ENCODE measurements around the gene NCAPG2.
"Not testable (repeated sequence)": the region's sequence is repeated elsewhere in the genome, so short reads cannot be mapped to it uniquely, and the experiment has no call there.

Gene NCAPG2

DNA sequence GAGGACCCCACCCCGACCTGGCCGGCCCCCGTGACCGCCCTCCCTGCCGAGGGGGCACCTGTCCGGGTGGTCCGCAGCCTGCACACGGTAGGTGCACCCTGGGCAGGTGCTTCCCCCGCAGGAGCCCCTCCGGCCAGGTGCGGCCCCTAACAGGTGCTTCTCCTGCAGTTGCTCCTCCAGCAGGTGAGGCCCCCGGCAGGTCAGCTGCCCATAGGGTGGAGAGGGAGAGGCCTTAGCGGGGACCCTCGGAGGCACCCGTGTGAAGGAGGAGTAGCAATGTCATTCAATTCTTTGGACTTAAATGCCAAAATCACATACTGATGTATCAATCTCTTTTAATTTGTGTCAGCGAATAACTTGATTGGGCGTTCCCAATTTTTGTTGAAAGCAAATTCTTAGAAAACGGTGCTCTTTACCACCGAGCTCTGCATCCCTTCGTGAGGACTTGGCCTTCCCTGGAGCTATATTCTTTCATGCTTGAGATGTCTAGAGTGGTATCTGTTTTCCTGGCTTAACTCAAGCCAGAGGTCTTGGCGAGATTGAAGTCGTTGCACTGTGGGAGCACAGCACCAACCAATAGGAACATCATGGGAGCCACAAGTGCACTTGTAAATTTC is 738 bp upstream of the NCAPG2 start:
- DNase-seq (ENCODE audit: low spot score): no peak

DNA sequence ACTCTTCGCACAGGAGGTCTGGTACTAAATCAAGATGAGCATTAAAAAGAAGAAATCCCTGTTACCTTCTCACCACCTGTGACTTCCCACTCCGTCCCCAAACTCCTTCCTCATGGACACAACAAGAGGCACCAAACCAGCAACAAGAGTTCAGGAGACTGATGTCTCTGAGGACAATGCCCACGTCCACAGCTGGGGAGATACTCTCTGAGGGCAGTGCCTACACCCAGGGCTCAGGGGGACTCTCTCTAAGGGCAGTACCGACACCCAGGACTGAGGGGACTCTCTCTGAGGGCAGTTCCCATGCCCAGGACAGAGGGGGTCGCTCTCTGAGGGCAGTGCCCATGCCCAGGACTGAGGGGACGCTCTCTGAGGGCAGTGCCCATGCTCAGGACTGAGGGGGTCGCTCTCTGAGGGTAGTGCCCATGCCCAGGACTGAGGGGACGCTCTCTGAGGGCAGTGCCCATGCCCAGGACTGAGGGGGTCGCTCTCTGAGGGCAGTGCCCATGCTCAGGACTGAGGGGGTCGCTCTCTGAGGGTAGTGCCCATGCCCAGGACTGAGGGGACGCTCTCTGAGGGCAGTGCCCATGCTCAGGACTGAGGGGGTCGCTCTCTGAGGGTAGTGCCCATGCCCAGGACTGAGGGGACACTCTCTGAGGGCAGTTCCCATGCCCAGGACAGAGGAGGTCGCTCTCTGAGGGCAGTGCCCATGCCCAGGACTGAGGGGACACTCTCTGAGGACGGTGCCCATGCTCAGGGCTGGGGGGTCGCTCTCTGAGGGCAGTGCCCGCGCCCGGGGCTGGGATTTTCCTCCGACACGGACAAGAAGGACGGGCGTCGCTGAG is 703 bp downstream of the NCAPG2 start:
- not testable (repeated sequence) for DNase-seq (ENCODE audit: low spot score)

DNA sequence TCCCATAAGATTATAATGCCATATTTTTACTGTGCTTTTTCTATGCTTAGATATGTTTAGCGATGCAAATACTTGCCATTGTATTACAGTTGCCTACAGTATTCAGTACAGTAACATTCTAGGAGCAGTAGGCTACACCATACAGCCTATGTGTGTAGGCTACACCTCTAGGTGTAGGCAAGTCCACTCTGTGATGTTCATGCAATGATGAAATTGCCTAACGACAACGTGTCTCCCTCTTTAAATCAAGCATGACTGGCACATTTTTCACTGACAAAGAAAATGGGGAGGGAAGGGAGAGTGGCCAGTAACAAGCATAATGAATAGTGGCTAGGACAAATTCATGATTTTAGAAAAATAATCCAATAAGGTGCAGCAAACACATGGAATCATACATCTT is 1.7 kb downstream of the NCAPG2 start:
- DNase-seq (ENCODE audit: low spot score): no peak

DNA sequence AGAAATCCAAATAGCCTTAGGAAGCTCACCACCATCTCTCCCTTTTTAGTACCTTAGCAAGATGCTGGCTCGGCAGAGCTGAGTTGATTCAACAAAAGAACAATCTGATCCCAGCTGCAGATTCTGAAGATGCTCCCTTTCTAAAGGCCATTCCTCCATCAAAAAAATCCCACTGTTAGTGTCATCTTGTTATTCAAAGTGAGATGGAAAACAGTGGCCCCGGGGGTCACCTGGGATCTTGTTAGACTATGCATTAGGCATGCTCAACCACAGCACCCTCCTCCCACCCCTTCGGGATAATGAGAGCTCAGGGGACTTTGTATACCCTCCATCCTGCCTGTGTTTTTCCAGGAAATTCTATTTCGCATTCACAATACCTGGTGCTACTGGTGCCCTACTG is 2.4 kb downstream of the NCAPG2 start:
- DNase-seq (ENCODE audit: low spot score): no peak

DNA sequence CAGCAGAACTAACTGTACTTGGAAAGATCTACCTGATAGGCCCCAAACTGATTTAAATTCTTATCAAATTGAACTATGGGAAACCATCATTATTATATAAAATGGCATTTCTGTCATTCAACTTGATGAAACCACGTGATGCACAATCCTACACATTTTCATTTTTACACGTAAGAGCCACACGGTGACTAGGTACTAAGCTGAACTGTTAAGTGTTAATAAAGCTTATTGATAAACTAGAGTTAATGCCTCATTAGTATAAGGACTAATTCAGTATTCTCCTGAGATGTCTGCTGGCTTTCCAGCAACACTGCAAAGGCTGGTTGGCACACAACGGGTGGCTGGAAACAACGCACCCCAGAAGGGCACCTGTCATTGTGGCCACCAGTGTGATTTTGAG is 4.6 kb downstream of the NCAPG2 start:
- no peak for DNase-seq (ENCODE audit: low spot score)

DNA sequence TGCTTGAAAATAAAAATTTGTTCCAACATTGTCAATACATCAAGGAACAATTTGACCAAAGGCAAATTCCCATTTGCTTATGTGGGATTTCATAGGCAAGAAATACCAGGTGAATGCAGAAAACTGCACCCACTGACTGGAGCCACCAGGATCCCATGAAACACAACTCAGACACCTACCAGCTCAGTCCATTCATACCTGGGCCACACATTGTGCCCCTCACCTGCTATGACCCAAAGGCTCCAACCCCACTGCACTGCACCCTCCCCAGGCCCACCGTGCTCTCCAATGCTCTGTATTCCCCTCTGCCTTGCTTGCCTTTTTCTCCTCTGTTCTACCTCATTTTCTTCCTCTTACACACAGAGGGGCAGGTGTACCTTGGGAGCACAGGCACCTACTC is 5.3 kb downstream of the NCAPG2 start:
- no peak for DNase-seq (ENCODE audit: low spot score)

DNA sequence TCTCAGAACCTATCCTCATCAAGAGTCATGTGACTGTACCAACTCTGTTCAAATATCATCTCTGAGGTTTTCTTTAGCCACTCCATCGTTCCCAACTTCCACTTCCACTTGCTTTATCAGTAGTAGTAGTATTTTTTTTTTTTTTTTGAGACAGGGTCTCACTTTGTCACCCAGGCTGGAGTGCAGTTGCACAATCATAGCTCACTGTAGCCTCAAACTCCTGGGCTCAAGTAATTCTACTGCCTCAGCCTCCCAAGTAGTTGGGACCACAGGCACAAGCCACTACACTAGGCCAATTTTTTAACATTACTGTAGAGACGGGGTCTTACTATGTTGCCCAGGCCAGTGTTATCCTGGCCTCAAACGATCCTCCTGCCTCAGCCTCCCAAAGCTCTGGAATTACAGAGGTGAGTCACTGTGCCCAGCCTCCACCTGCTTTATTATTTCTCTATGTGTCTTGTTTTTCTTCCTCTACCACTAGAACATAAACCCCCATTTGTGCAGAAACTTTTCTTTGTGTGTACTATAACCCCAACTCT is 5.9 kb downstream of the NCAPG2 start:
- DNase-seq (ENCODE audit: low spot score): no peak

DNA sequence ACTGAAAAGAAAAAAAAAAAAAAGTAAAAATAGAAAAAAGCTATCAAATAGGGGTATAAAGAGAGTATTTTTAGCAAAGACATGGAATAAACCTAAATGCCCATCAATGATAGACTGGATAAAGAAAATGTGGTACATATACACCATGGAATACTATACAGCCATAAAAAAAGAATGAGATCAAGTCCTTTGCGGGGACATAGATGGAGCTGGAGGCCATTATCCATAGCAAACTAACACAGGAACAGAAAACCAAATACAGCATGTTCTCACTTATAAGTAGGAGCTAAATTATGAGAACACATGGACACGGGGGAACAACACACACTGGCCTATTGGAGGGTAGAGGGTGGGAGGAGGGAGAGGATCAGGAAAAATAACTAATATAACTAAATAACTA is 7.0 kb downstream of the NCAPG2 start:
- not testable (repeated sequence) for DNase-seq (ENCODE audit: low spot score)

DNA sequence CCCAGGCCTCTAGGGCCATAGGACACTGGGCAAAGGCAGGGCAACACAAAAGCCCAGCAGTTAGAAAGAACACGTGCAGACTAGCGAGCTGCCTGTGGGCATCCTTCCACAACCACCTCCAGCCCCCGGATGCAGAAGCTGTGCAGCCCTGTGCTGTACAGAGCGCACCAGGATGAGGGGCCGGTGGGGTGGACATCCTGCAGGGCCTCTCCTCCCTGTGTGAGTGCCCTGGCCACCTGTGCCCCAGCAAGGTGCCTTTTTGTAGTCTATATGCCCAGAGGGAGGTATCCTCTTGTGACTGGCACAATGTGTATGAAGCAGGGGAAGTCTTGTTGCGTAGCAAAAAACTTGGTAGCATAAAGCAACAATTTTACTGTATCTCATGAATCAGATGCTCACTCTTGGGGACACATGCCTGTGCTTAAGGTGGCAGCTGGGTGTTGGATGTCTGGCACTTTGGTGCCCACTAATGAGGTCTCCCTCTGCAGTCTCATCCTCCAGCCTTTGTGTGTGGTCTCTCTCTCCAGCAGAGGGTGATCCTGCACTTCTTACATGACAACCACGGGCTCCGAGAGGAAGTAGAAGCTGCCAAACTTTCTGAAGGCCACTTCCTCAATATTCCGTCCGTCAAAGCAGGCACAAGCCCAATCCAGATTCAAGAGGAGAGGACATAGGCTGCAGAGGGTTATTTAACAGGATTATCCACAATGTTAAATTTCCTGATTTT is 8.7 kb downstream of the NCAPG2 start:
- peak; percentile 69 for DNase-seq (ENCODE audit: low spot score)

DNA sequence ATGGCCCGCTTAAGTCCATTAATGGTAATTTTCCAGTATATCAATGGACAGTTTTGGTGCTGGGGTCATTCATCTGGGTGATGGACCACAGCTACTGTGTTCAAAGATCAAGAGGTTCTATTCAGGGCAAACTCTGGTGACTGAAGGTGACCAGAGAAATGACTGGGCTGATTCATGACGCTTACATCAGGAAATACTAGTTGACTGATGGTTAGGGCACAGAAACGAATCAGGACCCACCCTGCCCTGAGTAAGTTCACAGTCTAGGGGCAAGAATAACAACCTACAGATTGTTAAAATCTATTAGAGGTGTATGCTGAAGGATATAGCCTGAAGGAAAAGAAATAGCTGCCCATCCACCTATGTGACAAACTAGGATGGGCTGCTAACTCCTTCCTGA is 9.5 kb downstream of the NCAPG2 start:
- no peak for DNase-seq (ENCODE audit: low spot score)

DNA sequence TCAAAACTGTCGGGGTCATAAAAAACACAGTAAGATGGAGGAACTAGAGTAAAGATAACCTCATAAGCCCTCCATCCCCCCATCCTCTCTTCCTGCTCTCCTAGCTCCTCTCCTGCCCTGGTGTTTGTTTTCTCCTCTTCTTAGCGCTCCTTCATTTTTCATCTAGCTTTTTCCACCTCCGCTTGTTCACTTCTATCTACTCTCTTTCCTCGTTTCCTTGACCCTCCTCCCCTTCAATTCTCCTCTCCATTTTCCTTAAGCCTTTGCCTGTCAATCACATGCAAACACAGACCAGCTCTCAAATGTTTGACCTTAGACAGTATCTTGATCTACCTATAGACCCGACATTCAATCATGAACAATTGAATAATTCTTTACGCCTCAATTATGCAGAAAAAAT is 10.0 kb downstream of the NCAPG2 start:
- DNase-seq (ENCODE audit: low spot score): no peak

DNA sequence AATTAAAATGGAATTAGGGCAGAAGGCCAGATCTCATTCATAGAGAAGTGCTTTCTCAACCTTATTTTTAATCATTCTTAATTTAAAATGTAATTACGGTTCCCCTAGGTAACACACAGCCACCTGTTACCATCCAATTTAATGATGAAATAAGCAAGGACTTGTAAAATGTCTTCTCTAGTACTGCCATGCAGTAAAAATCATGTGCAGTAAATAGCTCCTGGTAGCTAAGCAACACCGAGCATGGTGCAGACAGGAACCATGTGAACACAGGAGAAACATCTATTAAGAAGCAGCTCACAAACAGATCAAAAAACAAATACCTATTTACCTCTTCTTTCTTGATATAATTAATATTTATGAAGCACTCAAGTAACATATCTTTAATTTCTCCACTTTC is 15.1 kb downstream of the NCAPG2 start:
- DNase-seq (ENCODE audit: low spot score): no peak

DNA sequence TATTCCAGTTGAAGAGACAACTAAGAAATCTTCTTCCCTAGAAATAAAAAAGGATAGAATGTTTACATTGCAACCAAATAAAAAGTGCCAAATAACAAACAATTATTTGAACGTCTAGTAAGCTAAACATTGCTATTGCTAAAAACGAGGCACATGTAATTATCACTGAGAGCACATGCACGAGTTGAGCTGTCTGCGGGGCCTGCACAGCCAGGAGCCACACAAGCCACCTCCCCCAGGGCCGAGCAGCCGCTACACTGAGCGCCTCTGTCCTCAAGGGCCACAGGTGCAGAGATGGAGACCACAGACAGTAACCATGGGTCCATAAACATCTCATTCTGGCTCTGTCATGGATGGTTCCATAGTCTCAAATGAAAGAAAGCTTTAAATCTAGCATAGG is 17.2 kb downstream of the NCAPG2 start:
- DNase-seq (ENCODE audit: low spot score): no peak

DNA sequence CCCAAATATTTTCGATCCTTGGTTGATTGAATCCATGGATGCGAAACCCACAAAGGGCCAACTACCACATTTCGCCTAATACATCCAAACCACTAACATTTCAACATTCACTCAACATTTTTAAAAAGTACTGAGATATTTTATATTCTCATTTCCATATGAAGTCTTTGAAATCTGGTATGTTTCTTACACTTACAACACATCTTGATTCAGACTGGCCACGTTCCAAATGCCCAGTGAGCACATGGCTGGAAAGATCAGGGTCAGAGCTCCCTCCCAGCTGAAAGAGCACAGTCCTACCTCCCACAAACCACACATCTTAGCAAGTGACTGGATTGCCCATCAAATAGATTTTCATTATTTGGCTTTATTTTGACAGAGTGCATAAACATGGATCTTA is 18.9 kb downstream of the NCAPG2 start:
- DNase-seq (ENCODE audit: low spot score): no peak

DNA sequence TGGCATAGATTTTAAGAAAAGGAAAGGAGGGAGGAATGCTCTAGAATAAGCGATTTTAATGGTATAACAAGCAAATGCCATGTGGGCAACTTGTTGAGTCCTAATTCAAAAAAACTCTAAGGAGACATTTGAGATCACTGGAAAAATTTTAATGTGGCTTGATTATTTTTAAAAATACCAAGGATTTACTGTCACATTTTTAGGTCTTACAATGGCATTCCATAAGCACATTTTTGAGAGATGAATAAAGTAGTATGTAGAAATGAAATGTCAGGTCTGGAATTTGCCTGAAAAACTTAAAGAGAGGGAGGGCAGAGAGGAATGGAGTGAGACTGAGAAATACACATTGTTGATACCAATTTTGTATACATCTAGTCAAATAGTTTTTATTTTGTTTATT is 20.3 kb downstream of the NCAPG2 start:
- no peak for DNase-seq (ENCODE audit: low spot score)

DNA sequence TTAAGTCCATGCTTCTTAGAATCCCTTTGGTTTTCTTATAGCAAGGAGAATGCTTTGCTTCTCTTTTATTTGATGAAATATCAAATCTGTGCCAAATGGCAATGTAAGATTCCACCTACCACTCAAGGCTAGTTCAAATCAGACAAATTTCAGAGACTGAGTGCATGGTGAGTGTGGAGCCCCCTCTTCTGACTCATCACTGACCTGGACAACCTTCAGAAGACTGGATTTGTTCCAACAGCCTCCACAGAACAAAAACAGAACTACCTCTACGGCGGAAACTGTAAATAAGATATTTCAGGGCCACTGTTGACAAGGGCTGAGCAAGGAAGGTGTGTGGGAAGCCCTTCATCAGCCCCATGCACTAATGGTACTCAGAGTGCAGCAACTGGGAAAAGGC is 21.1 kb downstream of the NCAPG2 start:
- no peak for DNase-seq (ENCODE audit: low spot score)

DNA sequence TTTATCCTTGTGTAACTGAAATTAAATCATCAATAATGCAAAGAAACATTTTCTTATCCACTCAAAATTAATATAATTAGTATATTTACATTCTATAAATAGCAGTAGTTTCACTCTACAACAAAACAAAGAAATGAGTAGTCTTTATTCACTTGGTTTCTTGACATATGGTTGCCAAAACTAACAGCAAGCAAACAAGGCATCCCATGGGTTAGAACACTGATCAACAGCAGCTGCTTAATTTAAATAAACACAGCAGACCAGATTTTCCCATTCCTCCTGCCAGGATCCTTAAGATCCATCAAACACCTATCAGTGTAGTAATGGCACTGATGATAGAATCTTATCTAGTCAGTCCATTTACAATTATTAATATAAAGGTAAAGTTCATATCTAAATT is 22.1 kb downstream of the NCAPG2 start:
- DNase-seq (ENCODE audit: low spot score): no peak

DNA sequence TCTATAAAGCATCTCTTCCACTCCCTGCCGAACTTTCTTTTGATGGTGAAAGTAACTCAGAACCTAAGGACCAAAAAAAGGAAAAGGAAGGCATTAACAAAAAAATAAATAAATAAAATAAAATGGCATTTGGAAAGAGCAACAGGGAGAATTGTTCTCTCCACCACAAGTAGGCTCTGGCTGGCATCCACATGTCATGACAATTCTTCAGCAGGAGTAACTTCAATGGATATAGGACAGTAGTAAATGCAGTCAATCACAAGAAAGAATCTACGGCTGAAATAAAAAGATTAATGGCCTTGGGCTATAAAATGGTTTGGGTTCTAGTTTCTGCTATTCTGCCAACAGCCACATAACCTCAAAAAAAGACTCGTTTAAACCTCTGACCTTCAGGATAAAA is 23.9 kb downstream of the NCAPG2 start:
- no peak for DNase-seq (ENCODE audit: low spot score)

DNA sequence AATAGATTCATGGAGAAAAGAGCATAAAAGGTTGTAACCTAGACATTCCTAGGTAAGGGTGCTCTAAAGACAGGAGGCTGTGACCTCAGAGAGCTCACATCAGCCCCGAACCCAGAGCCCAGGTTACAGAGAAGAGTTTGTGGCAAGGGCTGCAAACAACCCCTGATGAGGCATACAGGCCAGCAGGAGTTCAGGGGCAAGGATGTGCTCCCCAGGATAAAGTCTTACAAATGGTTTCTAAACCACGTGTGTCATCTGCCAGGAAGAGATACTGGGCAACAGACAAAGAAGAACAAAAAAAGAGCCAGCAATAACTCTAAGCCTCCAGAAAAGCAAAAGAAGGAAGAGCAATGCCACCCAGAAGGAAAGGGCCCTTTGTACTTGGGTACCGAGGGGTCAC is 27.7 kb downstream of the NCAPG2 start:
- no peak for DNase-seq (ENCODE audit: low spot score)

DNA sequence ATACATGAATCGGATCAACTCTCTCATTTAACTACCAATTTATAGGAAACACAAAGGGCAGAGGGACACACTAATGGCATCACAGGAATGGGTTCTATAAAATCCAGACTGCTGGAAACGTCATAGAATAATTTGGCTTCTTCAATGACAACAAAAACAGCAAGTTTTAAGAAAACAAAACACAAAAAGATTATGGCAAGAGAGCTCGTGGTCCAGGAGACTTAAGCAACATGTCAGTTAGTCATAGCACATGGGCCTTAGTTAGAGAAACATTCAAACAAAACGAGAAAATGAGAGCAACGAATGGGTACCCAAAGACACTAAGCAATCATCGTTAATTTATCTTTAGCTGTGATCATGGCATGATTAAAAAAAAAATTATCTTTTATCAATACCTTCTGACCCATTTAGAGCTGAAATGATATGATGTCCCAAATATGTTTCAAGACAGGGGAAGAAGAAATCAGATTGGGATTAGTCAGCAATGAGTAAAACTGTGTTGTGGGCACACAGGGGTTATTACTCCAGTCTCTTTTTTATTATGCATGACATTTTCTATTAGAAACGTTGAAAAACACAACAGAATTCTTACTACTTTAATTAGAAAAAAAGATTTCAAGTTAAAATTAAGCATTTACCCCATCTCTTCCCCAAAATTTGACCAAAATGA is 28.3 kb downstream of the NCAPG2 start:
- DNase-seq (ENCODE audit: low spot score): no peak

DNA sequence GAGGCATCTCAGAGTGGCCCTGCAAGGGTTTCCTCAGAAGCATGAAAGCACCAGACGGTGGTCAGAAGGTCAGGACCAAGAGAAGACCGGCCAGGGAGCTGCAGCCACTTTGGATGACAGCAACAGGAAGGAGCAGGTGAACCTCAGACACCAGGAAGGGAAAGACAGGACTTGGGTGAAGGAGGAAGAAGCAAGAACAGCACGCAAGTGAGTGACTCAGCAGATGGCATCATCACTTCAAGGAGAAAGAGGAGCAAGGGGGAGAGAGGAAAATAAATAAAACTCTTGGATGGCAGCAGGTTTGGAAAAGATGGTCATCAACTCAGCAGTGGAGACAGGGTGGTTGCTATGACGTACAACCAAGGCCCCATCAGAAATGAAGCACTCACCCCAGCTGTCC is 31.6 kb downstream of the NCAPG2 start:
- no peak for DNase-seq (ENCODE audit: low spot score)

DNA sequence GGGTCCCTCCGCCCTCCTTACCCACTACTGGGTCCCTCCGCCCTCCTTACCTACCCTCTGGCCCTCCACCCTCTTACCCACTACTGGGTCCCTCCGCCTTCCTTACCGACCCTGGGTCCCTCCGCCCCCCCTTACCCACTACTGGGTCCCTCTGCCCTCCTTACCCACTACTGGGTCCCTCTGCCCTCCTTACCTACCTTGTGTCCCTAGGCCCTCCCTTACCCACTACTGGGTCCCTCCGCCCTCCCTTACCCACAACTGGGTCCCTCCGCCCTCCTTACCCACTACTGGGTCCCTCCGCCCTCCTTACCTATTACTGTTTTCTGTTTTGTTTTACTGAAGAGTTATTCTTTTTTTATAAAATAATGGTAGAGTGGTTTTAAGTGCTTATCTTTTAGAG is 36.5 kb downstream of the NCAPG2 start:
- DNase-seq (ENCODE audit: low spot score): not testable (repeated sequence)

All from CD4-positive, alpha-beta T cell treated with Interleukin-15 for 4 hours (primary cell).